Superior temporal gyrus (tissue), 1 donor: Measurements from ENCODE around the gene FAM149A.
A peak's percentile ranks its signal among the peaks of the same experiment; 100 is the strongest.

ENCODE experiments used
- DNase-seq: peaks from one replicate; pipeline ENCODE4 v3.0.0-alpha.2; 2016; ENCODE audit errors: extremely low spot score

FAM149A gene

GRCh38 chr4:186105647-186106321, 1.3 kb downstream of the FAM149A start:
- DNase-seq: peak; percentile 44

- no peak for DNase-seq
Measured at GRCh38 chr4:186107947-186108346, 3.4 kb downstream of the FAM149A start.

- no peak for DNase-seq
Measured at GRCh38 chr4:186108391-186108790, 3.9 kb downstream of the FAM149A start.

- no peak for DNase-seq
Measured at GRCh38 chr4:186109245-186109644, 4.7 kb downstream of the FAM149A start.

GRCh38 chr4:186116697-186117096, 12.2 kb downstream of the FAM149A start:
- DNase-seq: no peak

- DNase-seq: no peak
Measured at GRCh38 chr4:186118582-186118981, 14.1 kb downstream of the FAM149A start.

- no peak for DNase-seq
Measured at GRCh38 chr4:186121057-186121456, 16.6 kb downstream of the FAM149A start.

GRCh38 chr4:186128842-186129241, 24.3 kb downstream of the FAM149A start:
- DNase-seq: no peak

GRCh38 chr4:186131935-186132334, 27.4 kb downstream of the FAM149A start:
- DNase-seq: no peak

- DNase-seq: no peak
Measured at GRCh38 chr4:186132577-186133242, 28.2 kb downstream of the FAM149A start.

GRCh38 chr4:186134257-186134656, 29.8 kb downstream of the FAM149A start:
- peak; percentile 30 for DNase-seq

GRCh38 chr4:186134861-186135260, 30.4 kb downstream of the FAM149A start:
- DNase-seq: no peak

GRCh38 chr4:186137196-186137794, 32.8 kb downstream of the FAM149A start:
- DNase-seq: peak; percentile 73

- DNase-seq: peak; percentile 36
Measured at GRCh38 chr4:186144198-186144945, 39.9 kb downstream of the FAM149A start.

- DNase-seq: peak; percentile 28
Measured at GRCh38 chr4:186144946-186145569, 40.6 kb downstream of the FAM149A start.

- peak; percentile 51 for DNase-seq
Measured at GRCh38 chr4:186146458-186146857, 42.0 kb downstream of the FAM149A start.

- no peak for DNase-seq
Measured at GRCh38 chr4:186148336-186148975, 44.0 kb downstream of the FAM149A start.

- DNase-seq: no peak
Measured at GRCh38 chr4:186149872-186150271, 45.4 kb downstream of the FAM149A start.

- DNase-seq: no peak
Measured at GRCh38 chr4:186150926-186151325, 46.4 kb downstream of the FAM149A start.

- no peak for DNase-seq
Measured at GRCh38 chr4:186151499-186151898, 47.0 kb downstream of the FAM149A start.
